Neural progenitor cell (in vitro differentiated cells): ENCODE data around the gene SRRM1.

Experiments used
- EZH2 ChIP-seq: fragments of 200-600 bp; sonication (generic); IDR thresholded peaks from 2 replicates; pipeline ENCODE4 v1.6.1; 2017; ENCODE audit warnings: antibody characterized with exemption, mild to moderate bottlenecking, moderate library complexity
- EZH2phosphoT487 ChIP-seq: fragments of 200-600 bp; sonication (generic); IDR thresholded peaks from 2 replicates; pipeline ENCODE4 v1.6.1; 2017; ENCODE audit warnings: antibody characterized with exemption
- TF ChIP-seq, protein P1 (sequence below): fragments of 200-600 bp; sonication (generic); IDR thresholded peaks from 2 replicates; pipeline ENCODE4 v1.5.1; 2017; ENCODE audit warnings: antibody characterized with exemption, mild to moderate bottlenecking

DNA sequence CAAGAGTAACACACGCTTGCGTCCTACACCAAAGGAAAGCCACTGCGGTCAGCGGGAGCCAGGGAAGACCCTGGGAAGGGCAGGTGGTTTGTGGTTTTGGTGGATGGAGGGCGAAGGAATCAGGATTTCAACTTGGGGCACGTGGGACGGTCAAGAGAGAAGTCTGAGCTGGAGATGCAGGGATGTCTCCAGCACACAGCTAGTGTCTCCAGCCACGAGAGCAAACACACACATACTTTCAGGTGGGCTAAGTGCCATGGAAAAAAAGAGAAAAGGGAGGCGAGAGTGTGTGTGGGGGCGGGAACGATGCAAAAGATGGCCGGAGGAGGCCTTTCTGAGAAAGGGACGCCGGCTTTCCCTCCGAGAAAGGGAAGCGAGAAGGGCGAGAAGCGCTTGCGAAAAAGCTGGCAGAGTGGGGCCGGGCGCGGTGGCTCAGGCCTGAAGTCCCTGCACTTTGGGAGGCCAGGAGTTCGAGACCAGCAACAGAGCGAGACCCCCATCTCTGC lies 1.4 kb upstream of the SRRM1 start:
- TF ChIP-seq, protein P1, sequence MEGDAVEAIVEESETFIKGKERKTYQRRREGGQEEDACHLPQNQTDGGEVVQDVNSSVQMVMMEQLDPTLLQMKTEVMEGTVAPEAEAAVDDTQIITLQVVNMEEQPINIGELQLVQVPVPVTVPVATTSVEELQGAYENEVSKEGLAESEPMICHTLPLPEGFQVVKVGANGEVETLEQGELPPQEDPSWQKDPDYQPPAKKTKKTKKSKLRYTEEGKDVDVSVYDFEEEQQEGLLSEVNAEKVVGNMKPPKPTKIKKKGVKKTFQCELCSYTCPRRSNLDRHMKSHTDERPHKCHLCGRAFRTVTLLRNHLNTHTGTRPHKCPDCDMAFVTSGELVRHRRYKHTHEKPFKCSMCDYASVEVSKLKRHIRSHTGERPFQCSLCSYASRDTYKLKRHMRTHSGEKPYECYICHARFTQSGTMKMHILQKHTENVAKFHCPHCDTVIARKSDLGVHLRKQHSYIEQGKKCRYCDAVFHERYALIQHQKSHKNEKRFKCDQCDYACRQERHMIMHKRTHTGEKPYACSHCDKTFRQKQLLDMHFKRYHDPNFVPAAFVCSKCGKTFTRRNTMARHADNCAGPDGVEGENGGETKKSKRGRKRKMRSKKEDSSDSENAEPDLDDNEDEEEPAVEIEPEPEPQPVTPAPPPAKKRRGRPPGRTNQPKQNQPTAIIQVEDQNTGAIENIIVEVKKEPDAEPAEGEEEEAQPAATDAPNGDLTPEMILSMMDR = no peak
- no peak for TF ChIP-seq EZH2
- TF ChIP-seq EZH2phosphoT487 = no peak
